ENCODE results near the gene ADAMTS6.

GRCh38 chr5:65525726-65526125 is 44.0 kb upstream of the ADAMTS6 start:
- TF ChIP-seq EZH2phosphoT487 (IDR thresholded peaks at IDR 0.05; ENCODE audit: unreplicated experiment) (no peak), CTCF (conservative IDR thresholded peaks at IDR 0.05; ENCODE audit: low read depth in 2 of 2) (no peak), POLR2AphosphoS5 (IDR thresholded peaks at IDR 0.05; ENCODE audit: low read depth) (no peak), EZH2 (IDR thresholded peaks at IDR 0.05; ENCODE audit: low read depth, unreplicated experiment) (no peak)

Data from GM23338 (cell line).